ENCODE results near the gene HOXB2.
A peak's percentile ranks its signal among the peaks of the same experiment; 100 is the strongest.

Gene HOXB2

GRCh38 chr17:48526608-48527546, 18.0 kb downstream of the HOXB2 start:
- no peaks in the 10 kb centered on the region for H3F3A ChIP-seq (ENCODE audit: control insufficient read depth, insufficient read depth)
- H3K9me3 ChIP-seq (ENCODE audit: control insufficient read depth, insufficient read depth, low read length), result no peaks in the 10 kb centered on the region
- H3K27ac ChIP-seq (ENCODE audit: low read depth, low read length), result no peak overlapping the region
- H4K20me1 ChIP-seq (ENCODE audit: control insufficient read depth, insufficient read depth, low read depth, low read length), result no peaks in the 10 kb centered on the region; the same call in 1 of the 2 replicates
- H3K4me1 ChIP-seq (ENCODE audit: control insufficient read depth, low read length), result no peaks in the 10 kb centered on the region
- no peaks in the 10 kb centered on the region for H3K79me2 ChIP-seq (ENCODE audit: control insufficient read depth, low read length)
- H3K4me3 ChIP-seq (ENCODE audit: low read length), result no peak overlapping the region
- peaks cover 22% of the 10 kb centered on the region; the same call in 1 of the 2 replicates for H3K27me3 ChIP-seq (ENCODE audit: control insufficient read depth, low read length)
- H3K4me2 ChIP-seq (ENCODE audit: low read length), result no peak overlapping the region
- no peaks in the 10 kb centered on the region for H3K36me3 ChIP-seq (ENCODE audit: control insufficient read depth, low read length)
- TF ChIP-seq CTCF (IDR thresholded peaks at IDR 0.05; ENCODE audit: low read depth, low read length, poor library complexity, severe bottlenecking), result no peak
- TF ChIP-seq EZH2phosphoT487 (IDR thresholded peaks at IDR 0.05; ENCODE audit: borderline replicate concordance, low read length), result no peak
- H3K9me2 ChIP-seq (replicated peaks; ENCODE audit: control insufficient read depth, low read length), result no peaks in the 10 kb centered on the region

GRCh38 chr17:48523010-48523409, 21.9 kb downstream of the HOXB2 start:
- Histone ChIP-seq H3K27me3 (ENCODE audit: control insufficient read depth, low read length) (peaks cover 32% of the 10 kb centered on the region), H4K20me1 (ENCODE audit: control insufficient read depth, insufficient read depth, low read depth, low read length) (no peaks in the 10 kb centered on the region; the same call in 1 of the 2 replicates), H3K4me1 (ENCODE audit: control insufficient read depth, low read length) (no peaks in the 10 kb centered on the region), H3K4me2 (ENCODE audit: low read length) (no peak overlapping the region), H3F3A (ENCODE audit: control insufficient read depth, insufficient read depth) (no peaks in the 10 kb centered on the region), H3K79me2 (ENCODE audit: control insufficient read depth, low read length) (no peaks in the 10 kb centered on the region), H3K9me2 (replicated peaks; ENCODE audit: control insufficient read depth, low read length) (no peaks in the 10 kb centered on the region), H3K27ac (ENCODE audit: low read depth, low read length) (no peak overlapping the region), H3K9me3 (ENCODE audit: control insufficient read depth, insufficient read depth, low read length) (no peaks in the 10 kb centered on the region), H3K4me3 (ENCODE audit: low read length) (no peak overlapping the region), H3K36me3 (ENCODE audit: control insufficient read depth, low read length) (no peaks in the 10 kb centered on the region)
- peak; percentile 16 for TF ChIP-seq CTCF (IDR thresholded peaks at IDR 0.05; ENCODE audit: low read depth, low read length, poor library complexity, severe bottlenecking)
- no peak for TF ChIP-seq EZH2phosphoT487 (IDR thresholded peaks at IDR 0.05; ENCODE audit: borderline replicate concordance, low read length)

- no peaks in the 10 kb centered on the region for H3F3A ChIP-seq (ENCODE audit: control insufficient read depth, insufficient read depth)
- H3K27ac ChIP-seq (ENCODE audit: low read depth, low read length), result no peak overlapping the region
- no peak overlapping the region for H3K4me2 ChIP-seq (ENCODE audit: low read length)
- H3K79me2 ChIP-seq (ENCODE audit: control insufficient read depth, low read length), result no peaks in the 10 kb centered on the region
- H3K36me3 ChIP-seq (ENCODE audit: control insufficient read depth, low read length), result no peaks in the 10 kb centered on the region
- no peaks in the 10 kb centered on the region; the same call in 1 of the 2 replicates for H4K20me1 ChIP-seq (ENCODE audit: control insufficient read depth, insufficient read depth, low read depth, low read length)
- no peaks in the 10 kb centered on the region for H3K9me3 ChIP-seq (ENCODE audit: control insufficient read depth, insufficient read depth, low read length)
- no peak for TF ChIP-seq EZH2phosphoT487 (IDR thresholded peaks at IDR 0.05; ENCODE audit: borderline replicate concordance, low read length)
- TF ChIP-seq CTCF (IDR thresholded peaks at IDR 0.05; ENCODE audit: low read depth, low read length, poor library complexity, severe bottlenecking), result no peak
- H3K9me2 ChIP-seq (replicated peaks; ENCODE audit: control insufficient read depth, low read length), result no peaks in the 10 kb centered on the region
- H3K4me1 ChIP-seq (ENCODE audit: control insufficient read depth, low read length), result no peaks in the 10 kb centered on the region
- H3K27me3 ChIP-seq (ENCODE audit: control insufficient read depth, low read length), result peaks cover 38% of the 10 kb centered on the region
- no peak overlapping the region for H3K4me3 ChIP-seq (ENCODE audit: low read length)
Observed at GRCh38 chr17:48522031-48522653, 22.8 kb downstream of the HOXB2 start.

Data from DOHH2 (cell line).